ENCODE measurements around the gene RRM2.
"Not testable (repeated sequence)": the region's sequence is repeated elsewhere in the genome, so short reads cannot be mapped to it uniquely, and the experiment has no call there.

The RRM2 gene

GRCh38 chr2:10128420-10128819, 5.9 kb downstream of the RRM2 start:
- FAIRE-seq = no peak
- DNase-seq (ENCODE audit: extremely low spot score, insufficient read length, low read depth) = no peak

DNA sequence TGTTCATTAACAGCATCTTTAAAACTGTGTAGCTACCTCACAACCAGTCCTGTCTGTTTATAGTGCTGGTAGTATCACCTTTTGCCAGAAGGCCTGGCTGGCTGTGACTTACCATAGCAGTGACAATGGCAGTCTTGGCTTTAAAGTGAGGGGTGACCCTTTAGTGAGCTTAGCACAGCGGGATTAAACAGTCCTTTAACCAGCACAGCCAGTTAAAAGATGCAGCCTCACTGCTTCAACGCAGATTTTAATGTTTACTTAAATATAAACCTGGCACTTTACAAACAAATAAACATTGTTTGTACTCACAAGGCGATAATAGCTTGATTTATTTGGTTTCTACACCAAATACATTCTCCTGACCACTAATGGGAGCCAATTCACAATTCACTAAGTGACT, 7.0 kb downstream of the RRM2 start:
- FAIRE-seq (no peak), DNase-seq (ENCODE audit: extremely low spot score, insufficient read length, low read depth) (no peak)

DNA sequence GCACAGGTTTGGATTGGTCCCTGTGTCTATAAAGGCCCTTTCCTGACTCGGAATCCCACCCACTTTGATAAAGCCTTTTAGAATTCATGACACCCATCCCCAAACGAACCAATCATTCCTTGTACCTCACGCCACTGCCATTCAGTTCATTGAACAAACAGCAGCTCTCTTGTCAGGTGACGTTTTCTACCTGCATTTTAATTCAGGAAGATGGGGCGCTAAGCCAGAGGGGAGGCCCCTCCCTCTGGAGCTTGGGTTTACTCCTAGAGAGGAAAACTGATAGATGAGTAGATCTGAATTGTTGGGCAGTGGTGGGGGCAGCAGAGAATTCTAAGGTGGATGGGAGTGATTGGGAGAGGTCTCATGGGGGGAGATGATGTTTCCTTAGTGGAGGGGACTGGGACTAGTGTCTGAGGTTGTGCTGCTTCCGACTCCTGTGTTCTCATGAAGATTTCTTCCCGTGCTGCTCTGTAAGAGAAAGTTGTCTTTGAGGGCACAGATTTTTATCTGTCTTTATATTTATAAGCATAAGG, 9.6 kb downstream of the RRM2 start:
- no peak for FAIRE-seq
- no peak for DNase-seq (ENCODE audit: extremely low spot score, insufficient read length, low read depth)

DNA sequence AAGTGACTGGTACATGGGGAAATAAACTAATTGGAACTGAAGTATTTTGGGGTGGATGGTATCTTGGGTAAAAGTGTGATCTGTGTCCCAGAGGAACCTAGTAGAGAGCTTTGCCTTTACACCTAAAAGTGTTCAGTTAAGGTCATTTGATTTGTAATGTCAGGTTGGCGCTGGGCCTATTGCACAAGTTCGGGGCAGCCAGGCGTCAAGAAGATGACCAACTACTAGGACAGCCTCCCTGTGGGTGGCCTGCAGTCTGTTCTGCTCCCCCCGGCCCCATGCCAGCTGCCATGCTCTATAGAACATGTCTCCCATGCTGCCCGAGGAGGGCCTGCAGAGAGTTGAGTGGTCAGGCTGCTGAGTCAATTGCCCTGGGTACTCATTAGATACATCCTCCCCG, 10.1 kb downstream of the RRM2 start:
- FAIRE-seq = no peak

DNA sequence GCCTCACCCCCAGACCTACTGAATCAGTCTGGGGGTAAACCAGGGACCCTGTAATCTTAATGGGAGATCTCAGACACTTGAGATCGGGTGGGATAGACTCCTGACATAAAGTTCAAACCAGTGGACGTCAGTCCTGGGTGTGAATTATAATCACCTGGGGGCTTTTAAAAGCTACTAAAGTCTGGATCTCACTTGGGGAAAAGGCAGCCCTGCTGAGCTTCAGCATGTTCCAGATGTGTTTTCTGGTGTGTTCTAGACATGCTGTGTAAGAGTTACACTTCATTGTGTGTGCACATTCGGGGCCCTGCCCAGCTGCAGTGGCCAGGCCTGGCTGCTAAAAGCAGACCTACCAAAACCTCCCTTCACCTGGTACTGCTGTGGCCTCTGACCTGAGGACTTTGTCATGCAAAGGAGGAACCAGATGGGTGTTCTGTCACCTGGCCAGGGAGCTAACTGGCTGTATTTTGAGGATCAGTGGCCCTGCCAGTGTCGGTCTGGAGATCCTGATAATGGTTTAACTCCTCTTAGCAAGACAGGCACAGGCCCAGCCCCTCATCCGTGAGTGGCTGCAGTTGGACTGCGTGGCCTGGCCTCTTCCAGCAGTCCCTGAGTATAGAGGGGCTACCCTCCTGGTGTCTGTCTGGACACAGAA, 10.6 kb downstream of the RRM2 start:
- no peak for DNase-seq (ENCODE audit: extremely low spot score, insufficient read length, low read depth)
- FAIRE-seq = no peak

More for the DNA sequence above, 10.1 kb downstream of the RRM2 start:
- DNase-seq (ENCODE audit: extremely low spot score, insufficient read length, low read depth) = no peak

DNA sequence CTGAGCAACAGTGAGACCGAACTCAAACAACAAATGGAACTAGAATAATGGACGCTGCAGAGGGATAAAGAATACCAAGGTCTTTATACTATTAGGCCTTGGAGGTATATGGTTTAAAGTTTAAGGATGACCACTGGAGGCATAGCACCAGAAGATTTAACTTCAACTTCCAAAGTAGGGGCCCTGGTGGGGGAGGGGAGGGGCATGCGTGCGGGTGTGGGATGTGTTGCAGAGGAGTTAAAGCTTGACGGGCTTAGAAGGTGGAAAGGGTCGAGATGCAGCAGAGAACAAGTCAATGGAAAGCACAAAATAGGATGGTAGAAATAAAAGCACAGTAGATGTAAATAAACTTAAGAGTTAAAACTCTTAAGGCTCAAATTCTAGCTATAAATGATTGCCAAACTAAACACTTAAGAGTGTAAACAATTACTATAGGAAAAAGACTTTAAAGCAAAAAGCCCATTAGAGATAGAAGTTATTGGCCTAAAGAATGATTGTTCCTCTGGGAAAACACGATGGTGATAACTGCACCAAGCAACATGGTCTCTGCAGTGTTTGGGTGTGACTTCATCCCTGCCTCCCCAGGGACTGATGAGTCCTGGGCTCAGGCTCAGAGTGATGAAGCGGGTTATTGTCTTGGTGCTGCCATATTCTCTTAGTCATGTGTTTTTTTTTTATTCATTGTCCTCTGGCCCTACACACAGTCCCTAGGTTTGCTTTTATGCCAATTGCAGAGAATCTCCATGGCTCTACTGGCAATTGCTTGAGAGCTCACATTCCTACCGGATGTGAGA, 13.0 kb downstream of the RRM2 start:
- FAIRE-seq (no peak), DNase-seq (ENCODE audit: extremely low spot score, insufficient read length, low read depth) (no peak)

DNA sequence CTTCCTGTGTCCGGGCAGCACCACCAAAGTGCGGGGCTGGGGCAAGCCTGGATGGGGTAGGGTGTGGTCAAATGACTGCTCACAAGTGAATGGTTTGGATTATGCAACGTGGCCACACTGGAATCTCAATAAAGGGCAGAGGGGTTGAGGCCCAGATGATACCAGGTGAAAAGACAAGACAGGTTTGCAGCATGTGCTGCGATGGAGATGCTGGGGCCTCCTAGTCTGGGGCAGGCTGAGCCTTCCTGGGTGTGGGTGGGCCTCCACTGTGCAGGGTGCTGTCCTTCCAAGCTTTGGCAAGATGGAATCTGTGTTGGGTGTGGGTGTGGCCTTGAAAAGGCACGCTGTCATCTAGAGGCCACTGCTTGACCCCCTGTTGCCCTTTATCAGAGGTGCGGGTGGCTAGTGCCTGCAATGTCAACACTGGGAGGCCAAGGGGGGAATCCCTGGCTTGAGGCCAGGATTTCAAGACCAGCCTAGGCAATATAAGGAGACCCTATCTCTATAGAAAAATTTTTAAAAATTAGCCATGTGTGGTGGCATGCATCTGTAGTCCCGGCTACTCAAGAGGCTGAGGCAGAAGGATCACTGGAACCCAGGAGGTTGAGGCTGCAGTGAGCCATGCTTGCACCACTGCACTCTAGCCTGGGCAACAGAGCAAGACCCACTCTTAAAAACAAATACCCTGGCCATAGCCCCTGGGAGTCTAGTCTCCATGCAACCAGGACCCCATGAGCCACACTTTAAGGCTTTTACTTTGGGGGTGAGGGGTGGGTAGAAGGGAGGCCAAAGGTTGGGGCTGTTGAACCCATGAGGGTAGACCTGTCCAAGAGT, 13.8 kb downstream of the RRM2 start:
- FAIRE-seq (no peak), DNase-seq (ENCODE audit: extremely low spot score, insufficient read length, low read depth) (no peak)

- no peak for DNase-seq (ENCODE audit: extremely low spot score, insufficient read length, low read depth)
- no peak for FAIRE-seq
Observed at GRCh38 chr2:10137053-10137843, 14.7 kb downstream of the RRM2 start.

DNA sequence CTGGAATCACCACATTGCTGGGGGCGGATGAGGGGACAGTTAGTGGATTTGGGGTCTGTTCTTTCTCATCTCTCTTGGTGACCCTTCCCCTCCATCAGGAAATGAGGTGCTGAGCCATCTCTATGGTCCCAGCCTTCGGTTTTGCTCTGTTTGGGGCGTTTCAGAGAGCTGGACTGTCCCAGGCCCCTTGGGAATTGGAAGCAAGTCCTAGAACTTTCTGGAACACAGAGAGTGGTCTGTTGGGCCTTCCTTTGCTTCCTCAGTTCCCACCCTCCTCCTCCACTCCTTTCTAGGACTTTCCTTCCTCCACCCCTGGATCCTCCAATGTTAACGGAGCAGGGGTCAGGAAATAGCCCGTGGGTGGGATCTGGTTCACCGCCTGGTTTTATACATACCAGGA, 17.0 kb downstream of the RRM2 start:
- DNase-seq (ENCODE audit: extremely low spot score, insufficient read length, low read depth) = no peak
- no peak for FAIRE-seq

- no peak for FAIRE-seq
- no peak for DNase-seq (ENCODE audit: extremely low spot score, insufficient read length, low read depth)
Observed at GRCh38 chr2:10140841-10141610, 18.5 kb downstream of the RRM2 start.

DNA sequence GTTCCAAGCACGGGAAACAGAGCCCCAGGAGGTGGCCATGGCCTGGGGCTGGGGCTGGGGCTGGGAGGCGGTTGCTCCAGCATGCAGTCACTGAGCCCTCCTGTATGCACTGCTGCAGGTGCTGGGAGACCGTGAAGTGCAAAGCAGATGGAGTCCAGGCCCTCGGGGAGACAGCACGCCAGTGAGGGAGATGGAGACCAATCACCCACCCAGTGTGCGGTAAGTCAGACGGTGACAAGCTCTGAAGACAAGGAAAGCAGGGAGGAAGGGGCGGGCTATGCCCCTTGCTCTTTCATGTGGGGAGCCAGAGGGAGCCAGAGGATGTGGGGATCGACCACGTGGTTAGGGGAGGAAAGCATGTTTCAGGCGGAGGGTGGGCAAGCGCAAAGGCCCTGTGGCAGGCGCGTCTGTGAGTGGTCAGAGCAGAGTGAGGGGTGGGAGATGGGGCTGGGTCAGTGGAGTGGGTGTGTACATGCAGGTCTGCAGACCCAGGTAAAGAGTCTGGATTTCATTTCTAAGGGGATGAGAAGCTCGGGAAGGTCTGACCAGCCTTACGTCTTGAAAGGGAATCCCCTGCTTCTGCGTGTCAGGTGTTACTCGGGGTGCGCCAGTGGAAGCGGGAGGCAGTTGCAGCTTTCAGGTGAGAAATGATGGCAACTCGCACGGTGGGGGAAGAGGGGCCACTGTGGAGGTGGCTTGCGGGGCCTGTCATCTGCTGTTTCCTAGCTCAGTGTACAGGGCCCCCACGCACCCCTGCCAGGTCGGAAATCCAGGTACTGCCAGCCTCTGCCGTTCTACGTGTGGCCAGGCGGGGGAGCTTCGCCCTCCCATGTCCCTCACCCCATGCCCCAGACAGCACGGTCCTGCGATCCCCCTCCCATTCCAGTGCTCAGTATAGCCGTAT, 19.4 kb downstream of the RRM2 start:
- peak; percentile 45 for FAIRE-seq
- DNase-seq (ENCODE audit: extremely low spot score, insufficient read length, low read depth) = no peak

GRCh38 chr2:10142640-10142965, 20.1 kb downstream of the RRM2 start:
- DNase-seq (ENCODE audit: extremely low spot score, insufficient read length, low read depth) = no peak
- FAIRE-seq = no peak

DNA sequence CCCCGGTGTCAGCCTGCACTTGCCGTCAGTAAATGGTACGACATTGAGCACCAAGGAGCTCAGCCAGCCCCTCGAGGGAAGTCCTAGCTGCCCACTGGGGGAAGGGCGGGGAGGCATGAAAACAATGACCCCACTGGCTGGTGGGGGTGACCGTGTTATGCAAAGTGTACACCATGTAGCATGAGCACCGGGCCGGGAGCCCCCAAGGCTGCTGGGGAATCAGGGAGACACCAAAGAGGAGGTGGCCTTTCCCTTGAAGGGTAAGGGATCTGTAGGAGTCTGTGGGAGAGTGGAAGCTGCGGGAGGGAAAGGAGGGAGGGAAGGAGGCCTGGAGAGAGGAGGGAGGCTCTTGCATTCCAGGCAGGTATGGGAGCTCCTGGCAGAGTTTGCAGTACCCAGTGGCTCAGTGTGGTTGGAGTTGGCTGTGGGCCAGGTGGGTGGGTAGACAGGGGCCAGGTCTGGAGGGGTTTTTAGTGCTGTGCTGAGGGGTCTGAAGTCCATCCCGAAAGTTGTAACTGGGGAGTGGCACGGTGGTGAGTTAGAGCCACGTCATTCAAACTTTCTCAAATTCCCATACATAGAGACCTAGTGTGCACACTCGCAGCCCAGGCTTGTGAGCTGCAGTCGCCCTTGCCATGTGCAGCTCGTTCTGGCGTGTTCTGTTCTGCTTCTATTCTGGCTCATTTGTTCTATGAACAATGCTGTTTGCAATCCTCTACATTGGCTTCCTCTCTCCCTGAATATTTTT, 22.4 kb downstream of the RRM2 start:
- DNase-seq (ENCODE audit: extremely low spot score, insufficient read length, low read depth) = no peak
- no peak for FAIRE-seq

GRCh38 chr2:10145519-10146357, 23.2 kb downstream of the RRM2 start:
- DNase-seq (ENCODE audit: extremely low spot score, insufficient read length, low read depth) (no peak), FAIRE-seq (no peak)

DNA sequence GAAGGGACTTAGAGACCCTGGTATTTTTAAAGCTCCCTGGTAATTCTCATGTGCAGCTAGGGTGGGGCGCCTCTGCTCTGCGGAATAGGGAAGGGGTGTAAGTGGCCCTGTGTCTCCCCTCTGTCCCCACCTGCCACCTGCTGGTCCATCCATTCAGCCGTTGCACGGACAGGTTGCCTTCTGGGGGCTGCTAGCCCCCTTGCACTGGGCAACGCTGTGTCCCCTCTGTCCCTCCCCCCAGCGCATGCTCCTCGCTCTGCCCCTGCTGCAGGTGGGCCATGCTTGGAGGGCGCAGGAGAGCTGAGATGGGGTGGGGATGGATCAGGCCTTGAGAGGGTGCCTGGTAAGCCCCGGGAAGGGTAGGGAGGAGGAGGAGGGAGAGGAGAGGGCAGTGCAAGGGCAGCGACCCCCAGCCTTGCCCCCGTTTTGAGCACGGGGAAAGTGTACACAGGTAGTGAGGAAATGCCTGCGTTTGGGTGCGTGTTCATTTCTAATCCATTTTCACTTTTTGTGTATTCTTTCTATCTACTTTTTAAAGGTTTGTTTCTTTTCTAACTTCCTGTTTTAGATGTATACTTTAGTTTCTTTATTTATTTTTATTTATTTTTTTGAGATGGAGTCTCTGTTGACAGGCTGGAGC, 23.9 kb downstream of the RRM2 start:
- DNase-seq (ENCODE audit: extremely low spot score, insufficient read length, low read depth) (no peak), FAIRE-seq (no peak)

DNA sequence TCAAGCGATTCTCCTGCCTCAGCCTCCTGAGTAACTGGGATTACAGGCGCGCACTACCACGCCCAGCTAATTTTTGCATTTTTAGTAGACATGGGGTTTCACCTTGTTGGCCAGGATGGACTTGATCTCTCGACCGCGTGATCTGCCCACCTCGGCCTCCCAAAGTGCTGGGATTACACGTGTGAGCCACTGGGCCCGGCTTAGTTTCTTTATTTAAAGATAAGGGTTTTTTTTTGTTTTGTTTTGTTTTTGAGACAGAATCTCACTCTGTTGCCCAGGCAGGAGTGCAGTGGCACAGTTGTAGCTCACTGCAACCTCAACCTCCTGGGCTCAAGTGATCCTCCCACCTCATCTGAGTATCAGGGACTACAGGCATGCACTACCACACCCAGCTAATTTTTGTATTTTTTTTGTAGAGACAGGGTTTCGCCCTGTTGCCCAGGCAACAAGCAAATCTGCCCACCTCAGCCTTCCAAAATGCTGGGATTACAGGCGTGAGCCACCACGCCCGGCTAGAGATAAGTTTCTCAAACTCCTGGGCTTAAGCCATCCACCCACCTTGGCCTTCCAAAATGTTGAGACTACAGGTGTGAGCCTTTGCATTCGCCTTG, 24.6 kb downstream of the RRM2 start:
- DNase-seq (ENCODE audit: extremely low spot score, insufficient read length, low read depth); FAIRE-seq: not testable (repeated sequence)
